Left lung (tissue), 10 donors: ENCODE measurements around the gene FAM78A. TPM values are rescaled to one million over a fixed set of nuclear protein-coding genes. Genes with fewer than 3 reads are reported as not detected.

Source experiments
- ATAC-seq: fragments of 200-7000 bp; cut with Tn5 transposase; one replicate; pipeline ENCODE4 v1.9.1; 2020; ENCODE audit warnings: moderate library complexity
- DNase-seq, 4 donors: peaks; one replicate each; pipeline ENCODE4 v3.0.0-alpha.2; 2013 to 2020
- H3K27ac ChIP-seq, 2 donors: fragments of 200-600 bp; sonication (generic) in 1 of 2; one replicate each; pipeline versions ENCODE4 v1.5.0 to v1.8.0; 2020 to 2021
- H3K27me3 ChIP-seq, 2 donors: fragments of 200-600 bp; sonication (generic) in 1 of 2; one replicate each; pipeline versions ENCODE4 v1.5.0 to v1.8.0; 2020 to 2021
- H3K36me3 ChIP-seq, 2 donors: fragments of 200-600 bp; sonication (generic) in 1 of 2; one replicate each; pipeline versions ENCODE4 v1.5.0 to v1.8.0; 2020 to 2021
- H3K4me1 ChIP-seq, 2 donors: fragments of 200-600 bp; one replicate each; pipeline ENCODE4 v1.8.0; 2021
- H3K4me3 ChIP-seq, 2 donors: fragments of 200-600 bp; sonication (generic) in 1 of 2; one replicate each; pipeline versions ENCODE4 v1.5.0 to v1.8.0; 2020 to 2021; ENCODE audit warnings: mild to moderate bottlenecking in 1 of 2
- H3K9me3 ChIP-seq, 2 donors: fragments of 200-600 bp; sonication (generic) in 1 of 2; one replicate each; pipeline versions ENCODE4 v1.5.0 to v1.8.0; 2020 to 2021
- intact Hi-C, 2 donors: fragments of 100-400 bp; cut with DNase I; formaldehyde crosslinking; loops; one replicate each; pipeline versions ENCODE4 v1.11.2 to v1.14.2; 2022
- polyA plus RNA-seq, 6 donors: library from polyadenylated mRNA; unstranded; fragments of 120-200 nt; gene quantifications; one replicate each; pipeline ENCODE4 v1.2.1, GENCODE V29; 2013; ENCODE audit not compliant: insufficient read length in 6 of 6
- total RNA-seq, 2 donors: library from RNA; stranded (reverse); fragmentation: NEBNext Ultra II Directional; extraction: Animal tissue kit (Norgen Biotek cat#: 25700); gene quantifications; one replicate each; pipeline ENCODE4 v1.2.1, GENCODE V29; 2021
- TF ChIP-seq, protein P1 (sequence below), 2 donors: fragments of 200-600 bp; sonication (generic) in 1 of 2; IDR thresholded peaks; one replicate each; pipeline versions ENCODE4 v1.5.0 to v1.8.0; 2021; ENCODE audit warnings: antibody characterized with exemption in 2 of 2
- donor health status: DM: no; HTN: yes; CAD: no.
- donor health status: DM: no; HTN: no; CAD: no.

Gene FAM78A
- total and polyA plus RNA-seq, 8 donors = 3.5 to 18.1 (median 6.5) TPM

DNA sequence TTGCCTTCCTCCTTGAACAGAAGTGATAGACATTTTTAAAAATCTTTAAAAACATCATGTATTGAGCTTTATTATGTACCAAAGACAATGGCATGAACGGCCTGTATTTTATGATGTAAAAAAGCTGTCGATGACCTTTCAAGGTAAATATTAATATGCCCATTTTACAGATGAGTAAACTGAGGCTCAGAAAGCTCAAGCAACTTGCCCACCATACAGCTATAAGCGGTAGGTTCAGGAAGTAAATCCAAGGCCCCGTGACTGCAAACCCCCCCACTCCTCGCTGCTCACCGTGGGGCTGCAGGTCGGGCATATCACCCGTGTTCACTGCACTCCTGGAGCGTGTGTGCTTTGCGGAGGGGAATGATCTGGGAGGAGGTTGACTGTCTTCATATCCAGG, 16.6 kb upstream of the FAM78A start:
- no peaks in the 10 kb centered on the region for H3K9me3 ChIP-seq
- no peaks in the 10 kb centered on the region for H3K36me3 ChIP-seq
- H3K4me1 ChIP-seq = no peaks in the 10 kb centered on the region
- no peaks in the 10 kb centered on the region for H3K27me3 ChIP-seq
- ATAC-seq (no peak), DNase-seq (no peak)
- no peak overlapping the region for H3K4me3 ChIP-seq
- TF ChIP-seq, protein P1, sequence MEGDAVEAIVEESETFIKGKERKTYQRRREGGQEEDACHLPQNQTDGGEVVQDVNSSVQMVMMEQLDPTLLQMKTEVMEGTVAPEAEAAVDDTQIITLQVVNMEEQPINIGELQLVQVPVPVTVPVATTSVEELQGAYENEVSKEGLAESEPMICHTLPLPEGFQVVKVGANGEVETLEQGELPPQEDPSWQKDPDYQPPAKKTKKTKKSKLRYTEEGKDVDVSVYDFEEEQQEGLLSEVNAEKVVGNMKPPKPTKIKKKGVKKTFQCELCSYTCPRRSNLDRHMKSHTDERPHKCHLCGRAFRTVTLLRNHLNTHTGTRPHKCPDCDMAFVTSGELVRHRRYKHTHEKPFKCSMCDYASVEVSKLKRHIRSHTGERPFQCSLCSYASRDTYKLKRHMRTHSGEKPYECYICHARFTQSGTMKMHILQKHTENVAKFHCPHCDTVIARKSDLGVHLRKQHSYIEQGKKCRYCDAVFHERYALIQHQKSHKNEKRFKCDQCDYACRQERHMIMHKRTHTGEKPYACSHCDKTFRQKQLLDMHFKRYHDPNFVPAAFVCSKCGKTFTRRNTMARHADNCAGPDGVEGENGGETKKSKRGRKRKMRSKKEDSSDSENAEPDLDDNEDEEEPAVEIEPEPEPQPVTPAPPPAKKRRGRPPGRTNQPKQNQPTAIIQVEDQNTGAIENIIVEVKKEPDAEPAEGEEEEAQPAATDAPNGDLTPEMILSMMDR (IDR thresholded peaks at IDR 0.05) = no peak
- no peak overlapping the region for H3K27ac ChIP-seq
- intact Hi-C loops = no loop called here

DNA sequence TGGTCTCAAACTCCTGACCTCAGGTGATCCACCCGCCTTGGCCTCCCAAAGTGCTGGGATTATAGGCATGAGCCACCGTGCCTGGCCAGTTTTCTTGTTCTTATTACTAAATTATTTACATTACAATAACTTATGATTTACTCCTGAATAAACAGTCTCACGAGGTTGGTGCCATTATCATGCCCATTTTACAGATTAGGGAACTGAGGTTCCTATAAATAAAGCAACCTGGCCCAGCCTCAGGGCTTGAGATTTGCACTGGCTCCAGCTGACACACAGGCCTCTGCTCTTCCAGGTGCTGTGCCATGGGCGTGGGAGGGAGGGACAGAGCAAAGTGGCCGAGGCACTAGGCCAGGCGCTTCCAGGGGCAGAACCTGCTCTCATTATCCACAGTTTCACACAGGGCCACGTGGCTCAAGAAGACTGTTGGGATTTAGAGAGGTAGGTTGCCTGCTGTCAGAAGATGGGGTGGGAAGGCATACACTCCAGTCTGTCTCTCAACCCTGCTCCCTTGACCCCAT, 15.5 kb upstream of the FAM78A start:
- Histone ChIP-seq H3K4me3 (no peak overlapping the region), H3K9me3 (no peaks in the 10 kb centered on the region), H3K27me3 (no peaks in the 10 kb centered on the region), H3K27ac (no peak overlapping the region), H3K4me1 (no peaks in the 10 kb centered on the region), H3K36me3 (no peaks in the 10 kb centered on the region)
- intact Hi-C loops = no loop called here
- DNase-seq = no peak
- TF ChIP-seq, protein P1 (IDR thresholded peaks at IDR 0.05) = no peak
- no peak for ATAC-seq

DNA sequence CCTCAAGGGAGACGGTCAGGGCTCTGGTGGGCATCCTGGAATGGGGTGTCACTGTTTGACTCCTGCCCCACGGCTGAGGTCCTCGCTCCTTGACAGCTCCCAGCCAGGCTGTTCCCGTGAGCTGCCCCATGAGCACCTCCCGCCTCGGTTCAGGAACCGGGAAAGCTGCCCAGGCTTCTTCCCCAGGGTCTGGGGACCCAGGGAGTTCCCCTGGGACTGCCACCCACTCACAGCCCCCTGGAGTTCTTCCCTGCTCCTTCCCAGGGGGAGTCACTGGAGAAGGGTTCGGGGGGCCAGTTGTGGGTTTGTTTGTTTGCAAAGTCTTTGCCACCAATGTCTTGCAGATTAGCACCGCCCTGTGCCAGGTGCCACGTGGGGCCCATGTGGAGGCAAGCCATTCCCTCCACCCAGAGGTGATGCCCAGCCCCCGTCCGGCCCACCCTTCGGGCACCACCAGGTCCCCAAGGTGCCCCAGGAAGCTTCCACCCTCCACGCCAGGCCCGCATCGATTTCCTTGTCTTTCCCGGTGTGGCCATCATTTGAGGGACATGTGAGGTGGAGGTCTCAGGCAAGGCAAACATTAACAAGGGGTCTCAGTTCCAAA, 14.6 kb upstream of the FAM78A start:
- TF ChIP-seq, protein P1 (IDR thresholded peaks at IDR 0.05) = no peak
- no peaks in the 10 kb centered on the region for H3K9me3 ChIP-seq

DNA sequence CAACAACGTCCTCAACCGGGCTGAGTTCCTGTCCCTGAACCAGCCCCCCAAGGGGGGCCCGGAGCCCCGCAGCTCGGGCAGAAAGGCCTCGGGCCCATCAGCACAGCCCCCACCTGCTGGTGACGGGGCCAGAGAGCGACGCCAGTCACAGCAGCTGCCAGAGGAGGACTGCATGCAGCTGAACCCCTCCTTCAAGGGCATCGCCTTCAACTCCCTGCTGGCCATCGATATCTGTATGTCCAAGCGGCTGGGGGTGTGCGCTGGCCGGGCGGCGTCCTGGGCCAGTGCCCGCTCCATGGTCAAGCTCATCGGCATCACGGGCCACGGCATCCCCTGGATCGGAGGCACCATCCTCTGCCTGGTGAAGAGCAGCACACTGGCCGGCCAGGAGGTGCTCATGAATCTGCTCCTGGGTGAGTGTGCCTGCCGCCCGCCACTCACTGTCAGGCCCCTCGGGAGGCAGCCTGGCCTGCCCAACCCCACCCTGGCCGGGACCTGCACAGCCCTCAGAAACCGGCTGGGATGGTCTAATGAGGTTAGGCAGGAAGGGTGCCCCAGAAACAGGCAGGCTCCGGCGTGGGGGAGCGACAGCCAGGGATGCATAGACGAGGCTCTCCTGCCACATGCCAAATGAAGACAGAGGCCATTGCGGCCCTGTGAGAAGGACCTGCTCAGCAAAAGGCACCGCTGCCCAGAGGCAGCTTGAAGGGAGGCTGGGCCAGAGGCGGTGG, 13.9 kb upstream of the FAM78A start:
- Histone ChIP-seq H3K36me3 (no peaks in the 10 kb centered on the region), H3K4me3 (peak overlapping the region; percentile 19 to 31), H3K27ac (no peak overlapping the region), H3K27me3 (no peaks in the 10 kb centered on the region), H3K4me1 (no peaks in the 10 kb centered on the region), H3K9me3 (no peaks in the 10 kb centered on the region)
- DNase-seq (no peak), ATAC-seq (peak; percentile 8)
- TF ChIP-seq, protein P1 (IDR thresholded peaks at IDR 0.05) = no peak
- intact Hi-C loops = no loop called here

More for the DNA sequence above, 14.6 kb upstream of the FAM78A start:
- H3K4me3 ChIP-seq = peak overlapping the region; percentile 19 to 31
- no peaks in the 10 kb centered on the region for H3K27me3 ChIP-seq
- DNase-seq = no peak
- no peak overlapping the region for H3K27ac ChIP-seq
- no peaks in the 10 kb centered on the region for H3K36me3 ChIP-seq
- intact Hi-C loops = no loop called here
- no peak for ATAC-seq
- H3K4me1 ChIP-seq = no peaks in the 10 kb centered on the region

DNA sequence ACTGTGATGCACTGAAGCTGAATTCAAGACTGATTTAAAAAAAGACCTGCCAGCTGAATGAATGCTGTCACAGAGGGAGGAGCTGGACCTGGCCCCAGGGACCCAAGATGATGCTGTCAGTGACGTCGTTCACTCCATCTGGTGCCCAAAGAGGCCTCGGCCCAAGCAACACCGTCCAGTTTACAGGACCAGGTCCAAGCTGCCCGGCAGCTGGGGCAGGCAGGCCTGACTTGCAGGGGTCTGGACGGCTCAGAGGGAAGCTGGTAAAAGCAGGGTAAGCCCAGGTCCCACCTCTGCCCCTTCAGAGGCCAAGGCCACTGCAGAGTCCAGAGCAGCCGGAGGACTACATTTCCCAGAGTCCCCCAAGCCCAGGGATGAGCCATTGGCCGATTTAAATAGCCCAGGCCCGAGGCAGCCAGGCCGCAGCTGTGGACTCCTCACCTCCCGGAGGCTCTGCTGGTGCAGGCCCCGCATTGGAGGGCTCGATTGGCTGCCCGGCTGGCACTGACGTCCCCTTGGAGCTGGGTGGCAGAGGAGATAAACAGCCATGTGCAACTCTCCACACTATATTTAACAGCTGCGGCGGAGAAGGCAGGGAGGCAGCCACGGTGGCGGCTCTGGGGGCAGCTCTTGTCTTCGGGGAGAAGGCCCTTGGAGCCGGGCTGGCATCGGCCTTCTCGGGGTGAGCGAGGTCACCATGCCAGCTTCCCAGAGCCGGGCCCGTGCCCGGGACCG, 13.2 kb upstream of the FAM78A start, which contains the start of gene PLPP7:
Gene PLPP7, plus strand, starts transcription at position 423 of the 735 bp plus-strand sequence. Its CDS starts 275 bp downstream, at position 698.
- no peaks in the 10 kb centered on the region for H3K27me3 ChIP-seq
- peak within 1 kb of the TSS; percentile 19 to 31 for H3K4me3 ChIP-seq
- no peaks in the 10 kb centered on the region for H3K4me1 ChIP-seq
- DNase-seq (no peak), ATAC-seq (peak; percentile 81)
- no peak within 1 kb of the TSS for H3K27ac ChIP-seq
- intact Hi-C loops = no loop called here
- TF ChIP-seq, protein P1 (IDR thresholded peaks at IDR 0.05) = no peak
- no peaks in the 10 kb centered on the region for H3K36me3 ChIP-seq
- no peaks in the 10 kb centered on the region for H3K9me3 ChIP-seq
